Measurements from ENCODE around the gene MYOZ2.

DNA sequence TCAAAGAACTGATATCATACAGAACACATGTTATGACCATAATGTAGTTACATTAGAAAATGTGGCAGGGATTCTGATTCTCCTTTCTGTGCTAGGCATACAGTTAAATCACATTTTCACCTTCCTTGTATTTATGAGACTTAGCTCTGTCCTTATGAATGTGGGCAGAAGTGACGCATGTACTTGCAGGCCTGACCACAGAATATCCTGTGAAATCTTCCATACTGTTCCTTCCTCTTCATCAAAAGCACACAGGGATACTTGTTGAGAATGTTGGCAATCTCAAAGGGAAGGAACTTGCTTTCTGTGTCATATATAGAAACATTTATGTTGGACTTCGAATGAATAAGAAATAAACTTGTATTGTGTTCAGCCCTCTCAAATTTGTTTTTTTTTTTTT is 17.2 kb upstream of the MYOZ2 start:
- TF ChIP-seq EZH2 (IDR thresholded peaks at IDR 0.05; ENCODE audit: borderline replicate concordance, low read depth, low read length, severe bottlenecking) (no peak), POLR2A (IDR thresholded peaks at IDR 0.05; ENCODE audit: low read depth, low read length) (no peak), POLR2AphosphoS5 (IDR thresholded peaks at IDR 0.05; ENCODE audit: insufficient read depth, low read depth, low read length) (peak; percentile 60), JUN (IDR thresholded peaks at IDR 0.05; ENCODE audit: borderline replicate concordance, insufficient read depth, insufficient read length, low read depth) (no peak), MYC (IDR thresholded peaks at IDR 0.05; ENCODE audit: low read depth, low read length) (no peak)
- TF ChIP-seq, protein P1, sequence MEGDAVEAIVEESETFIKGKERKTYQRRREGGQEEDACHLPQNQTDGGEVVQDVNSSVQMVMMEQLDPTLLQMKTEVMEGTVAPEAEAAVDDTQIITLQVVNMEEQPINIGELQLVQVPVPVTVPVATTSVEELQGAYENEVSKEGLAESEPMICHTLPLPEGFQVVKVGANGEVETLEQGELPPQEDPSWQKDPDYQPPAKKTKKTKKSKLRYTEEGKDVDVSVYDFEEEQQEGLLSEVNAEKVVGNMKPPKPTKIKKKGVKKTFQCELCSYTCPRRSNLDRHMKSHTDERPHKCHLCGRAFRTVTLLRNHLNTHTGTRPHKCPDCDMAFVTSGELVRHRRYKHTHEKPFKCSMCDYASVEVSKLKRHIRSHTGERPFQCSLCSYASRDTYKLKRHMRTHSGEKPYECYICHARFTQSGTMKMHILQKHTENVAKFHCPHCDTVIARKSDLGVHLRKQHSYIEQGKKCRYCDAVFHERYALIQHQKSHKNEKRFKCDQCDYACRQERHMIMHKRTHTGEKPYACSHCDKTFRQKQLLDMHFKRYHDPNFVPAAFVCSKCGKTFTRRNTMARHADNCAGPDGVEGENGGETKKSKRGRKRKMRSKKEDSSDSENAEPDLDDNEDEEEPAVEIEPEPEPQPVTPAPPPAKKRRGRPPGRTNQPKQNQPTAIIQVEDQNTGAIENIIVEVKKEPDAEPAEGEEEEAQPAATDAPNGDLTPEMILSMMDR (IDR thresholded peaks at IDR 0.05; ENCODE audit: extremely low read depth in 1 of 2, insufficient read depth in 1 of 2, low read depth in 1 of 2, low read length in 2 of 2) = no peak

All from endothelial cell of umbilical vein (primary cell).